Measurements from ENCODE around the gene DENND1A.
A peak's percentile ranks its signal among the peaks of the same experiment; 100 is the strongest.
"Not testable (repeated sequence)": the region's sequence is repeated elsewhere in the genome, so short reads cannot be mapped to it uniquely, and the experiment has no call there.

Gene DENND1A

GRCh38 chr9:123948286-123948685 is 18.4 kb upstream of the DENND1A start:
- DNase-seq (ENCODE audit: low spot score) = no peak

GRCh38 chr9:123947326-123947725 is 17.4 kb upstream of the DENND1A start:
- DNase-seq (ENCODE audit: low spot score) = no peak

- DNase-seq (ENCODE audit: low spot score) = no peak
Observed at GRCh38 chr9:123946101-123946821, 16.3 kb upstream of the DENND1A start.

GRCh38 chr9:123945532-123945931 is 15.6 kb upstream of the DENND1A start:
- DNase-seq (ENCODE audit: low spot score) = no peak

GRCh38 chr9:123944464-123944863 is 14.5 kb upstream of the DENND1A start:
- DNase-seq (ENCODE audit: low spot score) = not testable (repeated sequence)

GRCh38 chr9:123943671-123944070 is 13.7 kb upstream of the DENND1A start:
- no peak for DNase-seq (ENCODE audit: low spot score)

- DNase-seq (ENCODE audit: low spot score) = no peak
Observed at GRCh38 chr9:123942542-123942941, 12.6 kb upstream of the DENND1A start.

GRCh38 chr9:123941524-123942070 is 11.7 kb upstream of the DENND1A start:
- no peak for DNase-seq (ENCODE audit: low spot score)

- DNase-seq (ENCODE audit: low spot score) = no peak
Observed at GRCh38 chr9:123940721-123941523, 11.0 kb upstream of the DENND1A start.

- no peak for DNase-seq (ENCODE audit: low spot score)
Observed at GRCh38 chr9:123938401-123938800, 8.5 kb upstream of the DENND1A start.

GRCh38 chr9:123936575-123936974 is 6.6 kb upstream of the DENND1A start:
- DNase-seq (ENCODE audit: low spot score) = not testable (repeated sequence)

- DNase-seq (ENCODE audit: low spot score) = no peak
Observed at GRCh38 chr9:123933440-123934212, 3.7 kb upstream of the DENND1A start.

- no peak for DNase-seq (ENCODE audit: low spot score)
Observed at GRCh38 chr9:123929177-123929869, 603 bp downstream of the DENND1A start.

- DNase-seq (ENCODE audit: low spot score) = no peak
Observed at GRCh38 chr9:123928533-123929176, 1.3 kb downstream of the DENND1A start.

GRCh38 chr9:123927625-123928532 is 2.0 kb downstream of the DENND1A start:
- DNase-seq (ENCODE audit: low spot score) = peak; percentile 42

GRCh38 chr9:123926941-123927340 is 3.0 kb downstream of the DENND1A start:
- DNase-seq (ENCODE audit: low spot score) = no peak

- no peak for DNase-seq (ENCODE audit: low spot score)
Observed at GRCh38 chr9:123925819-123926218, 4.1 kb downstream of the DENND1A start.

GRCh38 chr9:123925161-123925560 is 4.8 kb downstream of the DENND1A start:
- DNase-seq (ENCODE audit: low spot score) = no peak

GRCh38 chr9:123924727-123925126 is 5.2 kb downstream of the DENND1A start:
- DNase-seq (ENCODE audit: low spot score) = no peak

- no peak for DNase-seq (ENCODE audit: low spot score)
Observed at GRCh38 chr9:123923884-123924283, 6.0 kb downstream of the DENND1A start.
